GM23338 (cell line): ENCODE measurements around the gene TRIM14. TPM values are rescaled to one million over a fixed set of nuclear protein-coding genes. Genes with fewer than 3 reads are reported as not detected.

Experiments used
- ATAC-seq: fragments of 200-7000 bp; cut with Tn5 transposase; 3 replicates; pipeline ENCODE4 v1.9.1; 2020
- DNase-seq: peaks from one replicate; pipeline ENCODE4 v3.0.0-alpha.2; 2015; ENCODE audit warnings: low spot score
- H2AFZ ChIP-seq: fragments of 200-600 bp; sonication (generic); 2 replicates; pipeline ENCODE4 v1.8.0; 2016; ENCODE audit warnings: antibody characterized with exemption, mild to moderate bottlenecking, moderate library complexity
- H3F3A ChIP-seq: fragments of 200-600 bp; sonication (generic); replicated peaks from 2 replicates; pipeline ENCODE4 v1.8.0; 2017; ENCODE audit warnings: antibody characterized with exemption, mixed run types, low read depth
- H3K27ac ChIP-seq: fragments of 200-600 bp; sonication (generic); 2 replicates; pipeline ENCODE4 v1.6.1; 2016; ENCODE audit warnings: low read depth
- H3K27me3 ChIP-seq: fragments of 200-600 bp; sonication (generic); 2 replicates; pipeline ENCODE4 v1.8.0; 2016; ENCODE audit warnings: mild to moderate bottlenecking, mixed run types, moderate library complexity; ENCODE audit not compliant: insufficient read depth
- H3K36me3 ChIP-seq: fragments of 200-600 bp; sonication (generic); 2 replicates; pipeline ENCODE4 v1.8.0; 2016; ENCODE audit warnings: mild to moderate bottlenecking; ENCODE audit not compliant: insufficient read depth
- H3K4me1 ChIP-seq: fragments of 200-600 bp; sonication (generic); 2 replicates; pipeline ENCODE4 v1.8.0; 2016; ENCODE audit warnings: mild to moderate bottlenecking, moderate library complexity; ENCODE audit not compliant: insufficient read depth
- H3K4me2 ChIP-seq: fragments of 200-600 bp; sonication (generic); 2 replicates; pipeline ENCODE4 v1.7.1; 2017; ENCODE audit warnings: mixed run types
- H3K4me3 ChIP-seq: fragments of 200-600 bp; sonication (generic); 2 replicates; pipeline ENCODE4 v1.6.1; 2016; ENCODE audit warnings: mixed run types
- H3K79me2 ChIP-seq: fragments of 200-600 bp; sonication (generic); replicated peaks from 2 replicates; pipeline ENCODE4 v1.8.0; 2017; ENCODE audit warnings: mild to moderate bottlenecking; ENCODE audit not compliant: insufficient read depth
- H3K9me2 ChIP-seq: fragments of 200-600 bp; sonication (generic); 2 replicates; pipeline ENCODE4 v1.8.0; 2017; ENCODE audit not compliant: insufficient read depth
- H4K20me1 ChIP-seq: fragments of 200-600 bp; sonication (generic); replicated peaks from 2 replicates; pipeline ENCODE4 v1.8.0; 2017; ENCODE audit warnings: mild to moderate bottlenecking; ENCODE audit not compliant: insufficient read depth
- H3K27ac Mint-ChIP-seq: 2 replicates; pipeline ENCODE4 v1.8.0; 2020; ENCODE audit warnings: inconsistent platforms, mild to moderate bottlenecking, moderate library complexity, mixed read lengths
- H3K27me3 Mint-ChIP-seq: 3 replicates; pipeline ENCODE4 v1.8.0; 2022; ENCODE audit warnings: low read depth, mild to moderate bottlenecking, moderate library complexity, mixed read lengths, inconsistent platforms; ENCODE audit not compliant: insufficient read depth, poor library complexity
- H3K36me3 Mint-ChIP-seq: 3 replicates; pipeline ENCODE4 v1.8.0; 2021; ENCODE audit warnings: low read depth, mild to moderate bottlenecking, inconsistent platforms, moderate library complexity, mixed read lengths
- H3K4me1 Mint-ChIP-seq: 3 replicates; pipeline ENCODE4 v1.8.0; 2020; ENCODE audit warnings: mild to moderate bottlenecking, inconsistent platforms, mixed read lengths
- H3K4me3 Mint-ChIP-seq: 3 replicates; pipeline ENCODE4 v1.8.0; 2021; ENCODE audit warnings: moderate library complexity, mild to moderate bottlenecking, inconsistent platforms, mixed read lengths
- H3K9me3 Mint-ChIP-seq: 3 replicates; pipeline ENCODE4 v1.8.0; 2020; ENCODE audit warnings: moderate library complexity, mild to moderate bottlenecking, inconsistent platforms, mixed read lengths
- CREB1 ChIP-seq: fragments of 250-450 bp; sonication (Bioruptor Pico); IDR thresholded peaks from 2 replicates; pipeline ENCODE4 v1.5.0; 2020; ENCODE audit warnings: low read depth, mild to moderate bottlenecking, moderate library complexity
- ETS1 ChIP-seq: IDR thresholded peaks from 2 replicates; pipeline ENCODE4 v1.6.1; 2016; ENCODE audit warnings: antibody characterized with exemption
- EZH2 ChIP-seq: fragments of 200-600 bp; sonication (generic); IDR thresholded peaks from one replicate; pipeline ENCODE4 v1.8.0; 2017; ENCODE audit warnings: antibody characterized with exemption, mild to moderate bottlenecking, low read depth; ENCODE audit not compliant: unreplicated experiment
- NANOG ChIP-seq: IDR thresholded peaks from 2 replicates; pipeline ENCODE4 v1.6.1; 2016; ENCODE audit warnings: antibody characterized with exemption, borderline replicate concordance
- REST ChIP-seq: IDR thresholded peaks from one replicate; pipeline ENCODE4 v1.6.1; 2018; ENCODE audit warnings: antibody characterized with exemption; ENCODE audit not compliant: unreplicated experiment
- ZNF331 ChIP-seq: fragments of 250-450 bp; sonication (Bioruptor Pico); IDR thresholded peaks from 2 replicates; pipeline ENCODE4 v1.5.0; 2020; ENCODE audit warnings: low read depth, mild to moderate bottlenecking, moderate library complexity
- polyA plus RNA-seq: library from polyadenylated mRNA; unstranded; fragments of >200 nt; fragmentation: Nextera tagmentation; extraction: Ambion mirVana; gene quantifications from 2 replicates; pipeline ENCODE4 v1.2.1, GENCODE V29; 2016
- total RNA-seq: library from RNA; depleted of rRNA; stranded (reverse); fragments of >200 nt; shearing (Covaris generic); gene quantifications from 2 replicates; pipeline ENCODE4 v1.2.3, GENCODE V29; 2014
- TF ChIP-seq, protein P1 (sequence below): fragments of 250-450 bp; sonication (Bioruptor Pico); IDR thresholded peaks from 2 replicates; pipeline ENCODE4 v1.5.0; 2020; ENCODE audit warnings: mild to moderate bottlenecking, moderate library complexity

Gene TRIM14
- total and polyA plus RNA-seq, 2 experiments from 2014 or later: 17.2 to 25.3 TPM

- Histone ChIP-seq H3K4me1 (no peaks in the 10 kb centered on the region), H4K20me1 (no peaks in the 10 kb centered on the region), H2AFZ (0 out of 2 replicates have a peak overlapping the region, but pooled peaks have one; percentile 32), H3F3A (no peaks in the 10 kb centered on the region), H3K9me2 (no peaks in the 10 kb centered on the region), H3K79me2 (no peaks in the 10 kb centered on the region), H3K4me3 (no peak overlapping the region), H3K4me2 (no peak overlapping the region), H3K27me3 (no peaks in the 10 kb centered on the region), H3K27ac (no peak overlapping the region), H3K36me3 (no peaks in the 10 kb centered on the region)
- TF ChIP-seq, protein P1, sequence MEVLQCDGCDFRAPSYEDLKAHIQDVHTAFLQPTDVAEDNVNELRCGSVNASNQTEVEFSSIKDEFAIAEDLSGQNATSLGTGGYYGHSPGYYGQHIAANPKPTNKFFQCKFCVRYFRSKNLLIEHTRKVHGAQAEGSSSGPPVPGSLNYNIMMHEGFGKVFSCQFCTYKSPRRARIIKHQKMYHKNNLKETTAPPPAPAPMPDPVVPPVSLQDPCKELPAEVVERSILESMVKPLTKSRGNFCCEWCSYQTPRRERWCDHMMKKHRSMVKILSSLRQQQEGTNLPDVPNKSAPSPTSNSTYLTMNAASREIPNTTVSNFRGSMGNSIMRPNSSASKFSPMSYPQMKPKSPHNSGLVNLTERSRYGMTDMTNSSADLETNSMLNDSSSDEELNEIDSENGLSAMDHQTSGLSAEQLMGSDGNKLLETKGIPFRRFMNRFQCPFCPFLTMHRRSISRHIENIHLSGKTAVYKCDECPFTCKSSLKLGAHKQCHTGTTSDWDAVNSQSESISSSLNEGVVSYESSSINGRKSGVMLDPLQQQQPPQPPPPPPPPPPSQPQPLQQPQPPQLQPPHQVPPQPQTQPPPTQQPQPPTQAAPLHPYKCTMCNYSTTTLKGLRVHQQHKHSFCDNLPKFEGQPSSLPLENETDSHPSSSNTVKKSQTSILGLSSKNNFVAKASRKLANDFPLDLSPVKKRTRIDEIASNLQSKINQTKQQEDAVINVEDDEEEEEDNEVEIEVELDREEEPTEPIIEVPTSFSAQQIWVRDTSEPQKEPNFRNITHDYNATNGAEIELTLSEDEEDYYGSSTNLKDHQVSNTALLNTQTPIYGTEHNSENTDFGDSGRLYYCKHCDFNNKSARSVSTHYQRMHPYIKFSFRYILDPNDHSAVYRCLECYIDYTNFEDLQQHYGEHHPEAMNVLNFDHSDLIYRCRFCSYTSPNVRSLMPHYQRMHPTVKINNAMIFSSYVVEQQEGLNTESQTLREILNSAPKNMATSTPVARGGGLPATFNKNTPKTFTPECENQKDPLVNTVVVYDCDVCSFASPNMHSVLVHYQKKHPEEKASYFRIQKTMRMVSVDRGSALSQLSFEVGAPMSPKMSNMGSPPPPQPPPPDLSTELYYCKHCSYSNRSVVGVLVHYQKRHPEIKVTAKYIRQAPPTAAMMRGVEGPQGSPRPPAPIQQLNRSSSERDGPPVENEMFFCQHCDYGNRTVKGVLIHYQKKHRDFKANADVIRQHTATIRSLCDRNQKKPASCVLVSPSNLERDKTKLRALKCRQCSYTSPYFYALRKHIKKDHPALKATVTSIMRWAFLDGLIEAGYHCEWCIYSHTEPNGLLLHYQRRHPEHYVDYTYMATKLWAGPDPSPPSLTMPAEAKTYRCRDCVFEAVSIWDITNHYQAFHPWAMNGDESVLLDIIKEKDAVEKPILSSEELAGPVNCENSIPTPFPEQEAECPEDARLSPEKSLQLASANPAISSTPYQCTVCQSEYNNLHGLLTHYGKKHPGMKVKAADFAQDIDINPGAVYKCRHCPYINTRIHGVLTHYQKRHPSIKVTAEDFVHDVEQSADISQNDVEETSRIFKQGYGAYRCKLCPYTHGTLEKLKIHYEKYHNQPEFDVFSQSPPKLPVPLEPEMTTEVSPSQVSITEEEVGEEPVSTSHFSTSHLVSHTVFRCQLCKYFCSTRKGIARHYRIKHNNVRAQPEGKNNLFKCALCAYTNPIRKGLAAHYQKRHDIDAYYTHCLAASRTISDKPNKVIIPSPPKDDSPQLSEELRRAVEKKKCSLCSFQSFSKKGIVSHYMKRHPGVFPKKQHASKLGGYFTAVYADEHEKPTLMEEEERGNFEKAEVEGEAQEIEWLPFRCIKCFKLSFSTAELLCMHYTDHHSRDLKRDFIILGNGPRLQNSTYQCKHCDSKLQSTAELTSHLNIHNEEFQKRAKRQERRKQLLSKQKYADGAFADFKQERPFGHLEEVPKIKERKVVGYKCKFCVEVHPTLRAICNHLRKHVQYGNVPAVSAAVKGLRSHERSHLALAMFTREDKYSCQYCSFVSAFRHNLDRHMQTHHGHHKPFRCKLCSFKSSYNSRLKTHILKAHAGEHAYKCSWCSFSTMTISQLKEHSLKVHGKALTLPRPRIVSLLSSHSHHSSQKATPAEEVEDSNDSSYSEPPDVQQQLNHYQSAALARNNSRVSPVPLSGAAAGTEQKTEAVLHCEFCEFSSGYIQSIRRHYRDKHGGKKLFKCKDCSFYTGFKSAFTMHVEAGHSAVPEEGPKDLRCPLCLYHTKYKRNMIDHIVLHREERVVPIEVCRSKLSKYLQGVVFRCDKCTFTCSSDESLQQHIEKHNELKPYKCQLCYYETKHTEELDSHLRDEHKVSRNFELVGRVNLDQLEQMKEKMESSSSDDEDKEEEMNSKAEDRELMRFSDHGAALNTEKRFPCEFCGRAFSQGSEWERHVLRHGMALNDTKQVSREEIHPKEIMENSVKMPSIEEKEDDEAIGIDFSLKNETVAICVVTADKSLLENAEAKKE (CRISPR knock-in tag): no peak
- TF ChIP-seq CREB1 (no peak), ETS1 (no peak), EZH2 (no peak)
- H3K9me3 Mint-ChIP-seq: no peaks in the 10 kb centered on the region
- H3K4me1 Mint-ChIP-seq: peaks cover 8% of the 10 kb centered on the region; the same call in 2 of the 3 replicates
- H3K27ac Mint-ChIP-seq: no peak overlapping the region
- ATAC-seq (no peak), DNase-seq (no peak)
- no peak overlapping the region for H3K4me3 Mint-ChIP-seq
- peaks cover 13% of the 10 kb centered on the region for H3K27me3 Mint-ChIP-seq
- no peaks in the 10 kb centered on the region for H3K36me3 Mint-ChIP-seq
Observed at GRCh38 chr9:98038958-98039357, 80.1 kb downstream of the TRIM14 start.

DNA sequence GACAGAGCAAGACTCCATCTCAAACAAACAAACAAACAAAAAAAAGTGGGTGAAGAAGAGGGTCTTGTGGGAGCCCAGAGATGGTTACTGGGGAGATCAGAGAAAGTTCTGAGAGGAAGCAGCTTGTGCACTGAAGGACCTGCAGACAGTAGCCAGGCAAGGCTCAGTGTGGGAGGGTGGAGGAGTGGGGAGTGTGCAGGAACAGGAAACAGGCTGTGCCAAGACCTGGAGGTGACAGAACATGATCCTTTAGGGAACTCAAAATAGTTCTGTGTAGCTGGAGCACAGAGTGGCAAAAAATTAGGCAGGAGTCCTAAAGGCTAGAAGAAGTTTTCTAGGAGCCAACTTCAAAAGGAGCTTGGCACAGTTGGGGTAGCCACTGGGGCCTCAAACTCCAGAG, 81.7 kb downstream of the TRIM14 start:
- Mint-ChIP-seq H3K27ac (no peak overlapping the region), H3K4me1 (peaks cover 8% of the 10 kb centered on the region; the same call in 2 of the 3 replicates), H3K27me3 (peaks cover 14% of the 10 kb centered on the region), H3K9me3 (no peaks in the 10 kb centered on the region), H3K36me3 (no peaks in the 10 kb centered on the region), H3K4me3 (no peak overlapping the region)
- H4K20me1 ChIP-seq: no peaks in the 10 kb centered on the region
- ATAC-seq: no peak
- H3K4me3 ChIP-seq: no peak overlapping the region
- H3K27me3 ChIP-seq: no peaks in the 10 kb centered on the region
- no peak overlapping the region for H2AFZ ChIP-seq
- no peaks in the 10 kb centered on the region for H3K79me2 ChIP-seq
- no peaks in the 10 kb centered on the region for H3K36me3 ChIP-seq
- H3K9me2 ChIP-seq: no peaks in the 10 kb centered on the region
- no peaks in the 10 kb centered on the region for H3K4me1 ChIP-seq
- H3K27ac ChIP-seq: no peak overlapping the region
- H3F3A ChIP-seq: no peaks in the 10 kb centered on the region
- H3K4me2 ChIP-seq: no peak overlapping the region
- no peak for DNase-seq
- TF ChIP-seq ZNF331 (CRISPR knock-in tag): no peak
- no peak for TF ChIP-seq REST
- no peak for TF ChIP-seq NANOG
- TF ChIP-seq CREB1: no peak
